Breast epithelium (tissue), 4 donors: ENCODE results near the gene SORL1-AS1.
A peak's percentile ranks its signal among the peaks of the same experiment; 100 is the strongest.

Source experiments
- DNase-seq, 2 donors: peaks; one replicate each; pipeline ENCODE4 v3.0.0-alpha.2; 2019; ENCODE audit warnings: low spot score in 2 of 2
- H3K27ac ChIP-seq, 2 donors: fragments of 200-600 bp; sonication (generic) in 1 of 2; one replicate each; pipeline ENCODE4 v1.5.1; 2016 to 2019; ENCODE audit warnings: mild to moderate bottlenecking in 1 of 2
- H3K27me3 ChIP-seq, 2 donors: fragments of 200-600 bp; sonication (generic) in 1 of 2; one replicate each; pipeline versions ENCODE4 v1.5.1 to v1.6.0; 2017 to 2019; ENCODE audit warnings: control low read depth in 1 of 2, mild to moderate bottlenecking in 1 of 2
- H3K36me3 ChIP-seq: fragments of 200-600 bp; one replicate; pipeline ENCODE4 v1.5.1; 2019
- H3K4me1 ChIP-seq, 2 donors: fragments of 200-600 bp; sonication (generic); one replicate each; pipeline ENCODE4 v1.5.1; 2016 to 2019; ENCODE audit warnings: control low read depth in 1 of 2
- H3K4me3 ChIP-seq, 3 donors: fragments of 200-600 bp; sonication (generic); 1 replicate in 2 of 3; 2 replicates in 1 of 3; pipeline ENCODE4 v1.5.1; 2016 to 2019; ENCODE audit warnings: mild to moderate bottlenecking in 3 of 3, moderate library complexity in 2 of 3
- H3K9me3 ChIP-seq, 2 donors: fragments of 200-600 bp; sonication (generic) in 1 of 2; one replicate each; pipeline ENCODE4 v1.5.1; 2016 to 2019; ENCODE audit warnings: control low read depth in 1 of 2
- POLR2A ChIP-seq: fragments of 450-650 bp; IDR thresholded peaks from one replicate; pipeline ENCODE4 v1.6.1; 2016; ENCODE audit warnings: antibody characterized with exemption, mild to moderate bottlenecking, moderate library complexity
- POLR2AphosphoS5 ChIP-seq, 3 donors: sonication (generic); formaldehyde crosslinking; IDR thresholded peaks; one replicate each; pipeline ENCODE4 v1.6.1; 2017; ENCODE audit warnings: antibody characterized with exemption in 3 of 3
- intact Hi-C: fragments of 100-400 bp; cut with DNase I; formaldehyde crosslinking; loops from one replicate; pipeline ENCODE4 v1.15.1; 2023; ENCODE audit warnings: low total_unique reads
- TF ChIP-seq, protein P1 (sequence below), 3 donors: fragments of 450-650 bp; IDR thresholded peaks; one replicate each; pipeline ENCODE4 v1.5.1; 2016 to 2017; ENCODE audit warnings: antibody characterized with exemption in 3 of 3, mild to moderate bottlenecking in 3 of 3, moderate library complexity in 3 of 3

Gene SORL1-AS1

DNA sequence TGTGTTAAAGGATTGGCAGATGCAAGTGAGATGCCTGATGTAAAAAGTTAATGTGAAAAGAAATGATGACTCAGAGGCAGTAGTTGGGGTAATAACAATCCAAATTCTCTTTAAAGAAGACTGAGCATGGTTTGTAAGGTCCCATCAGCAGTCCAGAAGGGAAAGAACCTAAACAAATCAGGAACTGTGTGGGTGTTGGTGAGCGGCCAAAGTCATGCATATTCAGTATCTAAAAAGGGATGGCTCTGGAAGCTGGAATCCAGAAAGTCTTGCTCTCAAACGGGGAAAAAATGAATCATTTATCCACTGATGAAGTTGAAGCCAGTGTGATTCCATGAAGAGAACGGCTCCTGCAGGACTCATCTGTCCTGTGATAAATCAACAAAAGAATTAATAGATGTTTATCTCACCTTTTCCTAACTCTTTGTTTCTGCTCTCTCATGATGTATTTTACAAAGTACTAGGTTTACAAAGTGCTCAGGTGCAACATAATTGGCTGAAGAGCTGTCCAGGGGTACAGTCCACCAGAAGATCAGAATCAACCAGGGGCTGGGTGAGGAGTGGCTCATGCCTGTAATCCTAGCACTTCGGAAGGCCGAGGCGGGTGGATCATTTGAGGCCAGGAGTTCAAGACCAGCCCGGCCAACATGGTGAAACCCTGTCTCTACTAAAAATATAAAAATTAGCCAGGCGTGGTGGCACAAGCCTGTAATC lies 20.5 kb upstream of the SORL1-AS1 start:
- intact Hi-C loops, result no loop called here

DNA sequence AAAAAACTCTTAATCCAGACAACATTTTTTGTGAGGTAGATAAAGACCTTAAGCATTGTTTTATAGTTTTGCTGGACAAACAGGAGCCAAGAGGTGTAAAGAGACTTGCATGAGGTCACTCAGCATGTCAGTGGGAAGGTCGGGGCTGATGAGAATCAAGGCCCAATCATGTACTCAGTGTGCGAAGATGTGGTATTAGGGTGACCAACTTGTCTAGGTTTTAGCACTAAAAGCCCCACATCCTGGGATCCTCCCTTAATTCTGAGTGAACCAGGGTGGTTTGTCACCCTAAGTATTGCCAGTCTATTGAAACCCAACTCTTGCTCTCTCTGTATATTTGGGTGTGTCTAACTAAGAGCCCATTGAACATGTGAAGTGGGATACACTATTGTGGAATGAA lies 19.5 kb upstream of the SORL1-AS1 start:
- TF ChIP-seq POLR2A, result no peak
- TF ChIP-seq, protein P1, sequence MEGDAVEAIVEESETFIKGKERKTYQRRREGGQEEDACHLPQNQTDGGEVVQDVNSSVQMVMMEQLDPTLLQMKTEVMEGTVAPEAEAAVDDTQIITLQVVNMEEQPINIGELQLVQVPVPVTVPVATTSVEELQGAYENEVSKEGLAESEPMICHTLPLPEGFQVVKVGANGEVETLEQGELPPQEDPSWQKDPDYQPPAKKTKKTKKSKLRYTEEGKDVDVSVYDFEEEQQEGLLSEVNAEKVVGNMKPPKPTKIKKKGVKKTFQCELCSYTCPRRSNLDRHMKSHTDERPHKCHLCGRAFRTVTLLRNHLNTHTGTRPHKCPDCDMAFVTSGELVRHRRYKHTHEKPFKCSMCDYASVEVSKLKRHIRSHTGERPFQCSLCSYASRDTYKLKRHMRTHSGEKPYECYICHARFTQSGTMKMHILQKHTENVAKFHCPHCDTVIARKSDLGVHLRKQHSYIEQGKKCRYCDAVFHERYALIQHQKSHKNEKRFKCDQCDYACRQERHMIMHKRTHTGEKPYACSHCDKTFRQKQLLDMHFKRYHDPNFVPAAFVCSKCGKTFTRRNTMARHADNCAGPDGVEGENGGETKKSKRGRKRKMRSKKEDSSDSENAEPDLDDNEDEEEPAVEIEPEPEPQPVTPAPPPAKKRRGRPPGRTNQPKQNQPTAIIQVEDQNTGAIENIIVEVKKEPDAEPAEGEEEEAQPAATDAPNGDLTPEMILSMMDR (IDR thresholded peaks at IDR 0.05), result no peak
- no peak for TF ChIP-seq POLR2AphosphoS5 (IDR thresholded peaks at IDR 0.05)
- Histone ChIP-seq H3K4me1 (peaks cover 0 to 7% of the 10 kb centered on the region in 2 donors), H3K9me3 (no peaks in the 10 kb centered on the region), H3K36me3 (no peaks in the 10 kb centered on the region), H3K27me3 (no peaks in the 10 kb centered on the region), H3K27ac (no peak overlapping the region), H3K4me3 (no peak overlapping the region)
- no peak for DNase-seq
- intact Hi-C loops, result no loop called here

More for the DNA sequence above, 20.5 kb upstream of the SORL1-AS1 start:
- Histone ChIP-seq H3K4me3 (no peak overlapping the region), H3K27me3 (no peaks in the 10 kb centered on the region), H3K36me3 (no peaks in the 10 kb centered on the region), H3K4me1 (peaks cover 0 to 6% of the 10 kb centered on the region in 2 donors), H3K9me3 (no peaks in the 10 kb centered on the region), H3K27ac (no peak overlapping the region)
- no peak for DNase-seq
- TF ChIP-seq POLR2A (no peak), POLR2AphosphoS5 (IDR thresholded peaks at IDR 0.05) (no peak)
- TF ChIP-seq, protein P1 (IDR thresholded peaks at IDR 0.05), result no peak

DNA sequence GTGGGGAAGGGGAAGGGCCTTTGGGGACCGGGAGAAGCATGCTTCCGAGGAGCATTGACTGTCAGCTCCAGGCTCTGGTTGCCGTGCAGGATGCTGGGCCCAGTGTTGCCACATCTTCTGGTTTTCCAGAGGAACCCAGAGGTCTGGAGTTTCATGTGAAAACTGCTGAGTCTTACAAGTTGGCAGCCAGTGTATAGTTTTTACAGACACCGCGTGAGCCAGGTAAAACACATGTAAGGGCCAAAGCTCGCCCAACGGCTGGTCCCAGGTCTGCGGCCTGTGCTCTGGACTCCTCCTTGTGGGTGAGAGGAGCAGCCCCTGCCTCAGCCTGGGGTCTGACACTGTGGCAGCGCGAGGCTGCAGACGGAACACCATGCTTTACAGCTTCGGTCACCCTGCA lies 18.4 kb upstream of the SORL1-AS1 start:
- Histone ChIP-seq H3K27me3 (no peaks in the 10 kb centered on the region), H3K27ac (no peak overlapping the region), H3K36me3 (no peaks in the 10 kb centered on the region), H3K4me3 (no peak overlapping the region), H3K9me3 (no peaks in the 10 kb centered on the region), H3K4me1 (peaks cover 3 to 10% of the 10 kb centered on the region in 2 donors)
- TF ChIP-seq POLR2A (no peak), POLR2AphosphoS5 (IDR thresholded peaks at IDR 0.05) (no peak)
- TF ChIP-seq, protein P1 (IDR thresholded peaks at IDR 0.05), result no peak
- intact Hi-C loops, result no loop called here
- no peak for DNase-seq

DNA sequence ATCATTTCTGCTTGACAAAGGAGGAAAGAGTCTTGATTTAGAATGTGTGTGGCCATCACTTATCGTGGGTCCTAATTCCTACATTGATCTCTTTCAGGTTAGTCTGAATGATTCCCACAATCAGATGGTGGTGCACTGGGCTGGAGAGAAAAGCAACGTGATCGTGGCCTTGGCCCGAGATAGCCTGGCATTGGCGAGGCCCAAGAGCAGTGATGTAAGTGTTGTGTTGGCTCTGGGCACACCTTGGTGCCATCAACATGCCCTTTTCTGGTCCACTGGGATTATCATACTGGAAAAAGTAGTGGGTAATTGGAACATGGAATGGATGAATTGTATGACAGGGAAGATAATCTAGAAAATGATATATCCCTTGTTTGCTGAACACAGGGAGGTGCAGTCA lies 17.1 kb upstream of the SORL1-AS1 start:
- Histone ChIP-seq H3K27me3 (no peaks in the 10 kb centered on the region), H3K4me3 (no peak overlapping the region), H3K4me1 (peaks cover 10 to 12% of the 10 kb centered on the region in 2 donors), H3K9me3 (no peaks in the 10 kb centered on the region), H3K27ac (no peak overlapping the region), H3K36me3 (no peaks in the 10 kb centered on the region)
- TF ChIP-seq, protein P1 (IDR thresholded peaks at IDR 0.05), result no peak
- TF ChIP-seq POLR2A (no peak), POLR2AphosphoS5 (IDR thresholded peaks at IDR 0.05) (no peak)
- no peak for DNase-seq
- intact Hi-C loops, result no loop called here

DNA sequence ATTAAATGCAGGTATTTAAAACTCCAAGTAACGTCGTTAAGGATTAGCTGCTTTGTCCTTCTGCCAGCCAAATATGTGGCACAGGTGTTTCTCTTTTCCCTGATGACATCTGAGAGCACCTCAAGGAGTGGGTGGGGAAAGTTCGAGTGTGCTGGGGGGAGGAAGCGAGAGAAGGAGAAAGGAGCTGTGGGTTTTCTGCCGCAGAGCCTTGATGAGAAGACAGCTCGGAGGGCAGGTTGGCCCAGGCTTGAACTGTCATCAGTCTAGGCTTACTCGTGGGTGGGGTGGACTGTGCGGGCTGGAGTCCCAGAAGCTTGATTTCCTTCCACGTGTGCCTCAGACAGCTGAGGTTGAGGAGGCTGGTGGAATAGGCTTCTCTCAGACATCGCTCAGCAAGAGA lies 15.2 kb upstream of the SORL1-AS1 start:
- intact Hi-C loops, result no loop called here
- H3K9me3 ChIP-seq, result no peaks in the 10 kb centered on the region
- TF ChIP-seq, protein P1 (IDR thresholded peaks at IDR 0.05), result no peak
- TF ChIP-seq POLR2A (no peak), POLR2AphosphoS5 (IDR thresholded peaks at IDR 0.05) (no peak)
- no peak for DNase-seq
- H3K4me1 ChIP-seq, result peaks cover 10 to 16% of the 10 kb centered on the region in 2 donors
- H3K36me3 ChIP-seq, result no peaks in the 10 kb centered on the region
- H3K4me3 ChIP-seq, result peak overlapping the region in 1 of 3 donors; percentile 4
- H3K27me3 ChIP-seq, result no peaks in the 10 kb centered on the region
- peak overlapping the region; percentile 70 to 89 for H3K27ac ChIP-seq
